ENCODE measurements around the gene PPP4R3A.

DNA sequence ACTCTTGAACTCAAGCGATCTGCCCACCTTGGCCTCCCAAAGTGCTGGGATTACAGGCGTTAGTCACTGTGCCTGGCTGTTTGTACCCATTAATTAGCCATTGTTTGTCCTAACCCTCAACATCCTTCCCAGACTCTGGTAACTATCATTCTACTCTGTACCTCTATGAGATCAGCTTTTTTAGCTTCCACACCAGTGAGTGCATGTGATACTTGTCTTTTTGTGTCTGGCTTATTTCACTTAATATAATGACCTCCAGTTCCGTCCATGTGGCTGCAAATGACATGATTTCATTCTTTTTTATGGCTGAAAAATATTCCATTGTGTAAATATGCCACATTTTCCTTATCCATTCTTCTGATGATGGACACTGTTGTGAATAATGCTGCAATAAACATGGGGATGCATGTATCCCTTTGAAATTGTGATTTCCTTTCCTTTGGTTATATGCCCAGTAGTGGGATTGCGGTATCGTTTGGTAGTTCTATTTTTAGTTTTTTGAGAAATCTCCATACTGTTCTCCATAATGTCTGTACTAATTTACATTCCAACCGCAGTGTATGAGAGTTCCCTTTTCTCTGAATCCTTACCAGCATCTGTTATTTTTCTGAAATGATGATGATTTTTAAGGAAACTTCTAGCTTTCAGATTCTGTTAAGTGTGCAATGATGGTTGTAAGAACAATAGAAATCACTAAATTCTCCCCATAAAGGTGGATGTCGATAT, 6.7 kb upstream of the PPP4R3A start:
- TF ChIP-seq, protein P1, sequence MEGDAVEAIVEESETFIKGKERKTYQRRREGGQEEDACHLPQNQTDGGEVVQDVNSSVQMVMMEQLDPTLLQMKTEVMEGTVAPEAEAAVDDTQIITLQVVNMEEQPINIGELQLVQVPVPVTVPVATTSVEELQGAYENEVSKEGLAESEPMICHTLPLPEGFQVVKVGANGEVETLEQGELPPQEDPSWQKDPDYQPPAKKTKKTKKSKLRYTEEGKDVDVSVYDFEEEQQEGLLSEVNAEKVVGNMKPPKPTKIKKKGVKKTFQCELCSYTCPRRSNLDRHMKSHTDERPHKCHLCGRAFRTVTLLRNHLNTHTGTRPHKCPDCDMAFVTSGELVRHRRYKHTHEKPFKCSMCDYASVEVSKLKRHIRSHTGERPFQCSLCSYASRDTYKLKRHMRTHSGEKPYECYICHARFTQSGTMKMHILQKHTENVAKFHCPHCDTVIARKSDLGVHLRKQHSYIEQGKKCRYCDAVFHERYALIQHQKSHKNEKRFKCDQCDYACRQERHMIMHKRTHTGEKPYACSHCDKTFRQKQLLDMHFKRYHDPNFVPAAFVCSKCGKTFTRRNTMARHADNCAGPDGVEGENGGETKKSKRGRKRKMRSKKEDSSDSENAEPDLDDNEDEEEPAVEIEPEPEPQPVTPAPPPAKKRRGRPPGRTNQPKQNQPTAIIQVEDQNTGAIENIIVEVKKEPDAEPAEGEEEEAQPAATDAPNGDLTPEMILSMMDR (IDR thresholded peaks at IDR 0.05), result no peak
- TF ChIP-seq POLR2A (IDR thresholded peaks at IDR 0.05), result no peak

All from thyroid gland (tissue), 4 donors.